Kidney capillary endothelial cell (primary cell): ENCODE measurements around the gene LRRTM4.
"Not testable (repeated sequence)": the region's sequence is repeated elsewhere in the genome, so short reads cannot be mapped to it uniquely, and the experiment has no call there.

Source experiments
- DNase-seq: peaks from one replicate; pipeline ENCODE4 v3.0.0-alpha.2; 2018; ENCODE audit warnings: low spot score

The LRRTM4 gene

DNA sequence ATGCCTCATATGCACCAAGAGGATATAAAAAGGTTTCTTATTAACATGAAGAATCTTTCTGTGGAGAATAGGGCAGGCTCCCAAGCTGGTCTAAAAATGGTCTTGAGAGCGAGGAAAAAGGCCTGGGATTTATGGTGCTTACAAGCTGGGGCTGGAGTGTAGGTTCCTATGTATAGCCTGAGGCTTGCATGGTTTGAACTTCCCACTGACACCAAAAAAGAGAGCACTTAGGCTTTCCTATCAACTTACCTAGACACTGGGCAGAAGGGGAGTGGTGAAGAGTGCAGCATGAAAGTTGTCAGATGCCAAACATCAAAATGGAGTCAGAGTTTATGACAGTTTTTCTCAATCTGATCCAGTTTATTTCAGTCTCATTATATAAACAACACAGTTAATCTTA lies 784.6 kb downstream of the LRRTM4 start:
- DNase-seq, result no peak

DNA sequence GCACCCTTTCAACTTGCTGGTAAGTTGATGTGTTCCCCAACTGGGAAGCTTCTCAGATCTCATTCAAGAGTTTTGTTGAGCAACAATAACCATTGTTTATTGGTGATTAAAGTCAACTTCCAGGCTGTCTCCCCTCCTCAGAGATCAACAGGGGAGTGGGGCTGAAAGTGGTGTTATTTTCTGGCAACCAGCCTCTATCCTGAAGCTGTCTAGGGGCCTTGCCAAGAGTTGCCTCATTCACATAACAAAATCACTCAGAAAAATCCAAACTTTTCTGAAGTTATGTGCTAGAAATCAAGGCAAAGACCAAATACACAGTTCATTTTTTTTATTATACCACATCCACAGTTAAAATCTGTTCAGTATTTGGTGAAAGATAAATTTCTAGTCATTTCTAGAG lies 788.4 kb downstream of the LRRTM4 start:
- DNase-seq, result no peak

DNA sequence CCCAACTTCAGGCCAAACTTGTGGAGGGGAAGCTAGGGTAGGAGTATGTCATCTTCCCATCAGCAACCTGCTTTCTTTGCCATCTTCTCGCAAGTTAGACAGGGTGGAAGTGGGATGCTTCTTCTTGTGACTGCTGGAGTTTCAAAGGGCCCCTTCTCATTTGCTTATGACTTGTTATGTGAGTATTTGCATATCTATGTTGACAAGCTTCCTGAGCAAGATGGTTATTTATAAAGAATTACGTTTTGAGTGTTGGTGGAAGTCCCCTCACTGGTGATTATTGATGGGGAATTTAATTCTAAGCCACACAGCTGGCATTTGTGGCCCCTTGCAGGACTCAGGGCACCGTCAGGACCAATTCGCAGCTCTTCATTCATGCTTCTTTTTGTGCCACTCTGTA lies 791.0 kb downstream of the LRRTM4 start:
- no peak for DNase-seq

GRCh38 chr2:76730021-76730420 lies 792.2 kb downstream of the LRRTM4 start:
- no peak for DNase-seq

DNA sequence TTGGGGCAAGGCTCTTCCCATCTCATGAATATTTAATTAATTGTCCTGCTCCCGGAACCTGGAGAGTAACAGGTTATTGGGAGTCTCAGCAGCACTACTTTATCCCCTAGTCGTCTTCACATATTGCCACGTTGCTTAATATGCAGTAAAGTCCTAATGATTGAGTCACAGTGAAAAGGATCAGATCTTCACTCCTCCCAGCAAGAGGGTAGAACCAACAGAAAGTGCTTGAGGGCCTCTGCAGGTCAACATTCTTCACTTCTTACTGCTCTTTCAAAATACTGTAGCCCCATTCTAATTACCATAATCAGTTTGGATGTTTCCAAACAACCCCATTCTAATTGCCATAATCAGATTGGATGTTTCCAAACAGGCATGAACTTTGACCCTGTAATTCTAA lies 801.0 kb downstream of the LRRTM4 start:
- no peak for DNase-seq

DNA sequence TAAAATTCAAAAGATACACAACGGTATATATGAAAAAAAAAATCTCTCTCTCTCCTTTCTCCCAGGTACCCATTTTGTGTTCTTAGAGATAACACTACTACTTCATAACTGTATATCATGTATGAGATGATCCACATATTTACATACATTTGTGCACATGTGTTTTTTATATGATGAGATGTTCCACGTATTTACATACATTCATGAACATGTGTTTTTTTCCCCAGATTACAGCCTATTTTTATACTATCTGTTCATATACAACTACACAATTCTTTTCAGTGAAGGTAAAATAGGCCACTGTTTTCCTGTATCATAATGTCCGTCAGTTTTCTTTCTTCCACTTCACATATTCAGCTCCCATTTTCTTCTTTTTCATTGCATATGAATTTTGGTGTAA lies 808.9 kb downstream of the LRRTM4 start:
- DNase-seq, result no peak

DNA sequence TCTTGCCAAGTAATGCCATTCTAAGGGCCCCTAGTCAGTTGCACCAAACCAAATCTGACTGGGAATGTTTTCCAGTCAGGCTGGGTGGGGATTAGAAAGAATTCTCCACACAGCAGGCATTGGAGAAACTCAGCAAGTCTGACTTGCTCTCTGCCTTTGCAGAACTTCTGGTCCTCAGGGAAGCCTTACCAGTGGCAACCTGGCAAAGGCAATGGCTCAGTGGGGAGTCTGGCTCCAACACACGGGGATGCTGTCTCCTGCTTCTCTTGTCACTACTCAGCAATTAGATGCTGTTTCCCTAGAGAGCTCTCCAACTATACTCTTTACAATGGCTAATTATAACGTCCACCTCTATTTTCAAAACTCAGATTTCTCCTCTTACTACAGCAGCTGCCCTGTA lies 810.7 kb downstream of the LRRTM4 start:
- DNase-seq, result no peak

DNA sequence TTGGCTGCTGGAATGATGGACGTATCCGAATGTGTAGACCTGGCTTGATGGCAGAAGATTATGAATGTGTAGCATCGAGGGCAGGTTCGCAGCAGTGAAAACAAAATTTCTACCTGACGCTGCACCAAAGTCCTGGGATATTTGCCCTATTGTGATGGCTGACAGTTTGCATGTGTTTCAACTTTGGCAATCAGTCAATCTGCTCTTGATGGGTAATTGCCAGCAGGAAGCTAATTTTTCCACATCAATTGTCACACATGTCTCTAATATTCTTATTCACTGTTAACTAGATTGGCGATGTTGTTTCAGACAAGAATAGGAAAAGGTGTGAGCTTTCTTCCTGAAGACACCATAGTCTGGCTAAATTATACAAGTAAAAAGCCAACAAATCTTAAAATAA lies 821.3 kb downstream of the LRRTM4 start:
- no peak for DNase-seq

DNA sequence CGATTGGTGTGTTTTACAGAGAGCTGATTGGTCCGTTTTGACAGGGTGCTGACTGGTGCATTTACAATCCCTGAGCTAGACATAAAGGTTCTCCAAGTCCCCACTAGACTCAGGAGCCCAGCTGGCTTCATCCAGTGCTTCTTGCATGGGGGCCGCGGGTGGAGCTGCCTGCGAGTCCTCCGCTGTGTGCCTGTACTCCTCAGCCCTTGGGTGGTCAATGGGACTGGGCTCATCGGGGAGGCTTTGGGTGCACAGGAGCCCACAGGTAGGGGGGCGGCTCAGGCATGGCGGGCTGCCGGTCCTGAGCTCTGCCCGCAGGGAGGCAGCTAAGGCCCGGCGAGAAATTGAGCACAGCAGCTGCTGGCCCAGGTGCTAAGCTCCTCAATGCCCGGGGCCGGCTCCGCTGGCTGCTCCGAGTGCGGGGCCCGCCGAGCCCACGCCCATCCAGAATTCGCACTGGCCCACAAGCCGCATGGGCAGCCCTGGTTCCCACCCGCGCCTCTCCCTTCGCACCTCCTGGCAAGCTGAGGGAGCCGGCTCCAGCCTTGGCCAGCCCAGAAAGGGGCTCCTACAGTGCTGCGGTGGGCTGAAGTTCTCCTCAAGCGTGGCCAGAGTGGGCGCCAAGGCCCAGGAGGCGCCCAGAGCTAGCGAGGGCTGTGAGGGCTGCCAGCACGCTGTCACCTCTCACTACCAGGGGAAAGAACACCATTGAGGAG lies 824.0 kb downstream of the LRRTM4 start:
- not testable (repeated sequence) for DNase-seq
